Activated naive CD4-positive, alpha-beta T cell treated with anti-CD3 and anti-CD28 coated beads, Interleukin-2, amount 50 U/mL, for 16 hours (primary cell): ENCODE data around the gene XPO6.
A peak's percentile ranks its signal among the peaks of the same experiment; 100 is the strongest.

Experiments
- DNase-seq: peaks from one replicate; pipeline ENCODE4 v3.0.0-alpha.2; 2020

XPO6 gene

GRCh38 chr16:28210264-28210663 lies 1.5 kb downstream of the XPO6 start:
- no peak for DNase-seq

GRCh38 chr16:28208824-28209223 lies 2.9 kb downstream of the XPO6 start:
- no peak for DNase-seq

GRCh38 chr16:28208131-28208530 lies 3.6 kb downstream of the XPO6 start:
- DNase-seq: no peak

GRCh38 chr16:28207399-28207798 lies 4.4 kb downstream of the XPO6 start:
- no peak for DNase-seq

- no peak for DNase-seq
These were observed 5.8 kb downstream of the XPO6 start for GRCh38 chr16:28205974-28206373.

- DNase-seq: no peak
These were observed 6.5 kb downstream of the XPO6 start for GRCh38 chr16:28205117-28205899.

DNA sequence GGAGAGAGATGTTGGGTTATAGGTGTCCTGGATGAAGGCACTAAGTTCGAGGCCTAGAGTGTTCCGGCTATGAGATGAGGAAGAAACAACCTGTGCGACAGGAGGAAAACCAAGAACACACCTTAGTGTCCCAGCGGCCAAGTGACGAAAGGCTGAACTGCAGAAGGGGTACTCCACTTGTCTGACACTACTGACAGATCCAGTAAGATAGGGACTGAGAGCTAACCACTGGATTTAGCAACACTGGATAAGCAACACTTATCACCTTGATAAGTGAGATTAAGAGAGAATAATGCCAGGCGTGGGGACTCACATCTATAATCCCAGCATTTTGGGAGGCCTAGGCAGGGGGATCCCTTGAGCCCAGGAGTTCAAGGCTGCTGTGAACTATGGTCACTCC lies 7.1 kb downstream of the XPO6 start:
- no peak for DNase-seq

- no peak for DNase-seq
These were observed 7.6 kb downstream of the XPO6 start for GRCh38 chr16:28204204-28204603.

GRCh38 chr16:28202147-28202746 lies 9.5 kb downstream of the XPO6 start:
- peak; percentile 21 for DNase-seq

GRCh38 chr16:28200661-28201060 lies 11.1 kb downstream of the XPO6 start:
- no peak for DNase-seq

DNA sequence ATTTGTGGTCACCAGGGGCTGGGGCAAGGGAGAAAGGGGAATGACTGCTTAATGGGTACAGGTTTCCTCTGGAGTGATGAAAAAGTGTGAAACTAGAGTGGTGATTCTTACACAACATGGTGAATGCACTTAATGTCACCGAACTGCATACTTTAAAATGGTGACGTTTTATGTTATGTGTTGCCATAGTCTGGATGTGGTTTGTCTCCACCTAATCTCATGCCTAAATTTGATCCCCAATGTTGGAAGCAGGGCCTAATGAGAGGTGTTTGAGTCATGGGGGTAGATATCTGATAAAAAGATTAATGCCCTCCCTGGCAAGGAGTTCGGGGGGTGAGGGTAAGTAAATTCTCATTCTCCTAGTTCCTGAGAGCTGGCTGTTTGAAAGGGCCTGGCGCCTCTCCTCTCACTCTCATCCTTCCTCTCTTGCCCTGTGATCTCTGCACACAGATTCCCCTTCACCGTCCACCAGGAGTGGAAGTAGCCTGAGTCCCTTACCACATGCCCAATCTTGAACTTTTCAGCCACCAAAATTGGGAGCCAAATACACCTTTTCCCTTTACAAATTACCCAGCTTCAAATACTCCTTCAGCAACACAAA lies 15.3 kb downstream of the XPO6 start:
- no peak for DNase-seq

GRCh38 chr16:28195859-28196258 lies 15.9 kb downstream of the XPO6 start:
- no peak for DNase-seq

GRCh38 chr16:28193530-28194423 lies 18.0 kb downstream of the XPO6 start:
- DNase-seq: peak; percentile 20

DNA sequence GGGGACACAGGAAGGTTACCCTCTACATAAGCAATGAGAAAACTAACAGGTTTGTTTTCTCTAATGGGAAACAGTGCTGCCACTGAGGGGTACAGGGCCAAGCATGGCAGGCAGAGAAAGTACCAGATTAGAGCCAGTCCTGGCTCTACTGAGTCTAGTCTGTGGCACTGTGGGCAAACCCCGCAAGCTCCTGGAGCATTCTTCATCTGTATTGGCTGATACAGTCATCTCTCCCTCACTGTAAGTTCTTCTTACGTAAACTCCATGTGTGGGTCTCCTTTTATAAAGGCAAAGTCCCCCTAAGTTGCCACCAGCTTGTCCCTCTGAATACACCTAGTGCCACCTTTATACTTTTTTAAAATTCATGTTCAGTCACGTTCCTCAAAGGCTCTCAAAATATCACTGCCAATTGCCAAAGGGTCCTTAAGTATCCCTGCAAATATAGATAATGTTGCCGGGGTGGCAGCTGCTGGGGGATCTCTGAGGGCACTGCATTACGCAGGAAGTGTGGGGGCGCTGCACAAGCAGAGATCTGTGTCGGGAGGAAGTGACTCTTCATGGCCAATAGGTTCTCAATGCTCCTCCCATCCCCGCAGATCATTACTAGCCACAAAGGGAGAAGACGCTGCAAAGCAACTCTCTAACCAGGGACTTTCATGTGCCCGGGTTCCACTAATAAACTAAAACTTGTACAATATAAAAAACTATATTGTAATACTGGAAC lies 18.8 kb downstream of the XPO6 start:
- peak; percentile 72 for DNase-seq

DNA sequence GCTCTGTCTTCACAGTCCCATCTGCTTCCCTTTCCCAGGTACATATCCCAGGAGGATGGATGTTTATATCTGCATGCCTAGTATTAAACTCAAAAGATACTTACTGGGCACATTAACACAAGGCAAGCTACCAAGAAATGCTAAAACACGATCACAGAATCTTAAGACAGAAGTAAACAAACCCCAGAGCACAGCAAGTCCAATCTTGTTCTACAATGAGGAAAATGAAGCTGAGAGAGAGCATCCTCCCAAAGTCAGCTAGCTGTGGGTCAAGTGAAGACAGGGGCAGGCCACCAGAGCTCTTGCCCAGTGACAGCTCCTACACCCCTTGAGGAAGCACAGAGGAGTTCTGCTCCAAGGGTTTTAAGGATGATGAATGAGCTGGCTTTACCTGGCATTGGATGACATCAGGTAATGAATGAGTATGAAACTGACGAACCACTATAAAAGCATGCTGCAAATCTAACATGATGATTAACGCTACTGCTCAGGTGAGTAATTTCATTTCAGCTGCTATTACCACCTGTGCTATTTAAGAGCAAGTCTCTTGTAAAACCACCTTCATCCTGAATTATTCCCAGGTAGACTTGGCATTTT lies 20.3 kb downstream of the XPO6 start:
- no peak for DNase-seq

DNA sequence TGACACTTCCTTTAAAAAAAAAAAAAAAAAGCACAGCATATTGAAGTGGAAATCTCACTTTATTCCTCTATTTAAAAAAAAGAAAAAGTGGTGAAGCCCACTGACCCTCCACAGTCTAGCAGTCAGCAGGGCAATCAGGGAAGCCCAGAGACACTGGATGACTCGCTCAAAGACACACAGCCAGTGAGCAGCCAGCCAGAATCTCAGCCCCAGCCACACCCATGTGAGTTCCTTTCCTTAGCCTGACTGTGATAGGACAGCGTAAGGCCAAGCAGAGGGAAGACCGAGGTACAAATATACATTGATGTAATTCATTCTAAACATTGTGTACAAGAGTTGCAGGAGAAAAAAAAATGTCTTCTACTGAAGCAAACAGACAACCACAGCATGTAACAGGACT lies 22.5 kb downstream of the XPO6 start:
- no peak for DNase-seq

DNA sequence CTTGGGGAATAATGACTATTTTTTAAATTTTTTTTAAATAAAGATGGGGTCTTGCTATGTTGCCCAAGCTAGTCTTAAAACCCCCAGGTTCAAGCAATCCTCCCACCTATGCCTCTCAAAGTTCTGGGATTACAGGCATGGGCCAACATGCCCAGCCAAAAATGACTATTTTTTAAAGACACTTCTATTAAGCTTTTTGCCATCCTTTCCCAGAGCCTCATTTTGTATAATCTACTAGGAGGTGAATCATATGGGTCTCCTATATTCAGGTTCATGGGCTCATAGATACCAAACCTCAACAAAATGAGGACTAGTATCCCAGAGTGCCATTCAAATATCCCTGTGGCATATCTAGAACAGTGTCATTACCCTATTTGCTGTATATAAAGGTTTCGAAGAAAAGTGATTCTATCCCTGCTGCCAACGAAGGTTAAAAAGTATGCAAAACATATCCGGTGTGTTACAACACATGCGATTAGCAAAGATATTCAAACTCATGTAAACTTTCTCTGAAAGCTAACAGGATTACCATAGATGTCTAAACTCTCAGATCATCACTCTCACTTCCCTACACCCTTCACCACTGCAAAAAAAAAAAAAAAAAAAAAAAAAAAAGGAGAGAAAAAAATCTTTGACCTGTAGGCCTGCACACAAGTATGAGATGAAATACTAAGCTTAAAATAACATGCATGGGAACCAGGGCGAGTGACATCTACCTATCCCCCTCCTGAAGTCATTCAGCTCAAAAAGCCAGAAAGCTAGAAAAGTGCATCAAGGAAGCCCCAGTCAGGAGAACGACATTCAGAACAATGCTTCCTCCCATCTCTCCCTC lies 23.5 kb downstream of the XPO6 start:
- DNase-seq: no peak

- no peak for DNase-seq
These were observed 24.2 kb downstream of the XPO6 start for GRCh38 chr16:28187595-28188004.

- no peak for DNase-seq
These were observed 25.0 kb downstream of the XPO6 start for GRCh38 chr16:28186752-28187151.

DNA sequence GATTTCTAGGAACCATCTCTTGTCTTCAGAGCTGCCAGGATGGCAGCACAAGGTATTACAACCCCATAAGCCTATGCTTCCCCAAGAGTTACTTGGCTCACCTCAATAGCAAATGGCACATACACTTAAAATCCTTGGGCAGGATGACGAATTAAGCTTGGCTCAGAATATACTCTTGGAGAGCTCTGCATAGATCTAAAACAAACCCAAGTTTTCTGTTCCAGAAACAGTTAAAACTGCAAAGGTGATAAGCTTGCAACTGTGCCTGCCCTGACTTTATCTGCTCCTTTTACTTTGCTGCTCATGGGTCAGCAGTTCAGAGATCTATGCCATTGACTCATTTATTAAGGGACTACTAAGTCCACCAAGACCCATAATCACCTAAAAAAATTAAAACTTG lies 26.1 kb downstream of the XPO6 start:
- DNase-seq: no peak

GRCh38 chr16:28184625-28185024 lies 27.1 kb downstream of the XPO6 start:
- DNase-seq: no peak
